DMS53 treated with DMSO at 0.1 percent for 48 hours (cell line): ENCODE data around the gene MFGE8.

Source experiments
- DNase-seq: peaks from one replicate; lab custom pipeline; 2025; ENCODE audit not compliant: unreplicated experiment; lab: John Stamatoyannopoulos, UW

The MFGE8 gene

GRCh38 chr15:88900309-88900981 is 12.7 kb downstream of the MFGE8 start:
- no peak for DNase-seq

- no peak for DNase-seq
These were observed 13.9 kb downstream of the MFGE8 start for GRCh38 chr15:88899251-88899650.

- DNase-seq: no peak
These were observed 14.4 kb downstream of the MFGE8 start for GRCh38 chr15:88898736-88899135.

- no peak for DNase-seq
These were observed 15.6 kb downstream of the MFGE8 start for GRCh38 chr15:88897456-88898194.

GRCh38 chr15:88897142-88897455 is 16.1 kb downstream of the MFGE8 start:
- DNase-seq: no peak

GRCh38 chr15:88896333-88897033 is 16.7 kb downstream of the MFGE8 start:
- no peak for DNase-seq

- no peak for DNase-seq
These were observed 18.1 kb downstream of the MFGE8 start, which contains the start of gene HAPLN3 for GRCh38 chr15:88894819-88895767. Gene HAPLN3, minus strand, starts transcription at chr15:88895544. Its CDS starts 8,246 bp downstream, at chr15:88887298.

- DNase-seq: no peak
These were observed 18.8 kb downstream of the MFGE8 start for GRCh38 chr15:88894348-88894818.

- no peak for DNase-seq
These were observed 21.5 kb downstream of the MFGE8 start for GRCh38 chr15:88891540-88892254.

- DNase-seq: no peak
These were observed 22.7 kb downstream of the MFGE8 start for GRCh38 chr15:88890495-88890894.

GRCh38 chr15:88888719-88889118 is 24.5 kb downstream of the MFGE8 start:
- DNase-seq: no peak

- no peak for DNase-seq
These were observed 26.1 kb downstream of the MFGE8 start for GRCh38 chr15:88887068-88887580.

- DNase-seq: no peak
These were observed 30.4 kb downstream of the MFGE8 start for GRCh38 chr15:88882785-88883184.

- DNase-seq: no peak
These were observed 31.4 kb downstream of the MFGE8 start for GRCh38 chr15:88881775-88882174.

GRCh38 chr15:88880944-88881740 is 32.0 kb downstream of the MFGE8 start:
- no peak for DNase-seq

- DNase-seq: peak; percentile 28
These were observed 34.4 kb downstream of the MFGE8 start for GRCh38 chr15:88878720-88879184.

GRCh38 chr15:88877906-88878305 is 35.3 kb downstream of the MFGE8 start:
- no peak for DNase-seq

GRCh38 chr15:88877415-88877814 is 35.8 kb downstream of the MFGE8 start:
- DNase-seq: no peak

- no peak for DNase-seq
These were observed 36.6 kb downstream of the MFGE8 start for GRCh38 chr15:88876573-88876972.
